OCI-LY1 (cell line): ENCODE measurements around the gene TMEM175.
A peak's percentile ranks its signal among the peaks of the same experiment; 100 is the strongest.

Experiments used
- H2AFZ ChIP-seq: fragments of 200-600 bp; sonication (generic), shearing (Covaris generic); 2 replicates; pipeline ENCODE4 v1.6.0; 2014; ENCODE audit warnings: antibody characterized with exemption, mild to moderate bottlenecking, low read length
- H3F3A ChIP-seq: fragments of 200-600 bp; sonication (generic), shearing (Covaris generic); 2 replicates; pipeline ENCODE4 v1.6.0; 2014; ENCODE audit warnings: mild to moderate bottlenecking, antibody characterized with exemption, low read length, moderate library complexity; ENCODE audit not compliant: insufficient read depth
- H3K27ac ChIP-seq: fragments of 200-600 bp; sonication (generic); 2 replicates; pipeline ENCODE4 v1.5.1; 2014; ENCODE audit warnings: low read length, mixed run types, mild to moderate bottlenecking, low read depth; ENCODE audit not compliant: poor library complexity, severe bottlenecking
- H3K27me3 ChIP-seq: fragments of 200-600 bp; sonication (generic); 2 replicates; pipeline ENCODE4 v1.6.0; 2014; ENCODE audit warnings: antibody characterized with exemption, mild to moderate bottlenecking, low read length, moderate library complexity; ENCODE audit not compliant: insufficient read depth
- H3K36me3 ChIP-seq: fragments of 200-600 bp; sonication (generic); 2 replicates; pipeline ENCODE4 v1.6.1; 2014; ENCODE audit warnings: mild to moderate bottlenecking, antibody characterized with exemption, low read length, moderate library complexity, mixed read lengths; ENCODE audit not compliant: insufficient read depth
- H3K4me1 ChIP-seq: fragments of 200-600 bp; sonication (generic); 2 replicates; pipeline ENCODE4 v1.5.1; 2014; ENCODE audit warnings: mild to moderate bottlenecking, low read length, moderate library complexity; ENCODE audit not compliant: insufficient read depth, severe bottlenecking
- H3K4me2 ChIP-seq: fragments of 200-600 bp; sonication (generic), shearing (Covaris generic); 2 replicates; pipeline ENCODE4 v1.6.1; 2014; ENCODE audit warnings: low read length
- H3K4me3 ChIP-seq: fragments of 200-600 bp; sonication (generic); 2 replicates; pipeline ENCODE4 v1.5.1; 2014; ENCODE audit warnings: low read length, low read depth, mild to moderate bottlenecking, mixed read lengths; ENCODE audit not compliant: poor library complexity, severe bottlenecking
- H3K79me2 ChIP-seq: fragments of 200-600 bp; shearing (Covaris generic); 2 replicates; pipeline ENCODE4 v1.6.1; 2016; ENCODE audit warnings: mixed run types, low read length, mixed read lengths; ENCODE audit not compliant: insufficient read depth
- H3K9ac ChIP-seq: fragments of 200-600 bp; sonication (generic), shearing (Covaris generic); 2 replicates; pipeline ENCODE4 v1.6.1; 2014; ENCODE audit warnings: mild to moderate bottlenecking, low read length, mixed read lengths
- H3K9me2 ChIP-seq: fragments of 200-600 bp; sonication (generic), shearing (Covaris generic); 2 replicates; pipeline ENCODE4 v1.6.1; 2014; ENCODE audit warnings: low read depth, mild to moderate bottlenecking, low read length, mixed read lengths
- H3K9me3 ChIP-seq: fragments of 200-600 bp; shearing (Covaris generic); 2 replicates; pipeline ENCODE4 v1.6.1; 2014; ENCODE audit warnings: low read length, mixed read lengths
- H4K20me1 ChIP-seq: fragments of 200-600 bp; sonication (generic), shearing (Covaris generic); 2 replicates; pipeline ENCODE4 v1.6.0; 2016; ENCODE audit warnings: mild to moderate bottlenecking, low read length; ENCODE audit not compliant: insufficient read depth
- EZH2 ChIP-seq: fragments of 200-600 bp; sonication (generic), shearing (Covaris generic); IDR thresholded peaks from 2 replicates; pipeline ENCODE4 v1.8.0; 2017; ENCODE audit warnings: borderline replicate concordance, mixed run types, mild to moderate bottlenecking, antibody characterized with exemption, low read length, moderate library complexity, mixed read lengths
- TF ChIP-seq, protein P1 (sequence below): fragments of 200-600 bp; sonication (generic), shearing (Covaris generic); IDR thresholded peaks from 2 replicates; pipeline ENCODE4 v1.5.1; 2017; ENCODE audit warnings: mild to moderate bottlenecking, antibody characterized with exemption, low read length, moderate library complexity, mixed read lengths

Gene TMEM175

GRCh38 chr4:986879-987623 lies 54.8 kb downstream of the TMEM175 start, which contains the start of gene IDUA:
IDUA (plus strand) TSS chr4:987044; CDS start chr4:987085, 41 bp downstream.
- H3K36me3 ChIP-seq, result no peaks in the 10 kb centered on the region
- H3K27ac ChIP-seq, result no peak within 1 kb of the TSS
- no peaks in the 10 kb centered on the region for H4K20me1 ChIP-seq
- H3K4me2 ChIP-seq, result peak within 1 kb of the TSS; percentile 78
- H3K4me3 ChIP-seq, result peak within 1 kb of the TSS; percentile 62
- no peak within 1 kb of the TSS for H2AFZ ChIP-seq
- no peak for TF ChIP-seq EZH2
- TF ChIP-seq, protein P1, sequence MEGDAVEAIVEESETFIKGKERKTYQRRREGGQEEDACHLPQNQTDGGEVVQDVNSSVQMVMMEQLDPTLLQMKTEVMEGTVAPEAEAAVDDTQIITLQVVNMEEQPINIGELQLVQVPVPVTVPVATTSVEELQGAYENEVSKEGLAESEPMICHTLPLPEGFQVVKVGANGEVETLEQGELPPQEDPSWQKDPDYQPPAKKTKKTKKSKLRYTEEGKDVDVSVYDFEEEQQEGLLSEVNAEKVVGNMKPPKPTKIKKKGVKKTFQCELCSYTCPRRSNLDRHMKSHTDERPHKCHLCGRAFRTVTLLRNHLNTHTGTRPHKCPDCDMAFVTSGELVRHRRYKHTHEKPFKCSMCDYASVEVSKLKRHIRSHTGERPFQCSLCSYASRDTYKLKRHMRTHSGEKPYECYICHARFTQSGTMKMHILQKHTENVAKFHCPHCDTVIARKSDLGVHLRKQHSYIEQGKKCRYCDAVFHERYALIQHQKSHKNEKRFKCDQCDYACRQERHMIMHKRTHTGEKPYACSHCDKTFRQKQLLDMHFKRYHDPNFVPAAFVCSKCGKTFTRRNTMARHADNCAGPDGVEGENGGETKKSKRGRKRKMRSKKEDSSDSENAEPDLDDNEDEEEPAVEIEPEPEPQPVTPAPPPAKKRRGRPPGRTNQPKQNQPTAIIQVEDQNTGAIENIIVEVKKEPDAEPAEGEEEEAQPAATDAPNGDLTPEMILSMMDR, result peak; percentile 35; the same call in 1 of the 2 replicates
- no peaks in the 10 kb centered on the region for H3K79me2 ChIP-seq
- H3F3A ChIP-seq, result no peaks in the 10 kb centered on the region
- H3K9me2 ChIP-seq, result no peaks in the 10 kb centered on the region
- peak within 1 kb of the TSS; percentile 56 for H3K9ac ChIP-seq
- no peaks in the 10 kb centered on the region for H3K27me3 ChIP-seq
- H3K9me3 ChIP-seq, result no peaks in the 10 kb centered on the region
- peaks cover 21% of the 10 kb centered on the region for H3K4me1 ChIP-seq

- H2AFZ ChIP-seq, result no peak overlapping the region
- no peaks in the 10 kb centered on the region for H4K20me1 ChIP-seq
- H3K27ac ChIP-seq, result no peak overlapping the region
These were observed 55.6 kb downstream of the TMEM175 start for GRCh38 chr4:987624-988513.

More at GRCh38 chr4:987624-988513, 55.6 kb downstream of the TMEM175 start:
- H3K4me3 ChIP-seq, result peak overlapping the region; percentile 62
- peaks cover 29% of the 10 kb centered on the region for H3K4me1 ChIP-seq
- no peaks in the 10 kb centered on the region for H3F3A ChIP-seq
- H3K9me3 ChIP-seq, result no peaks in the 10 kb centered on the region
- H3K4me2 ChIP-seq, result peak overlapping the region; percentile 78
- no peaks in the 10 kb centered on the region for H3K36me3 ChIP-seq
- no peaks in the 10 kb centered on the region for H3K27me3 ChIP-seq
- TF ChIP-seq, protein P1, result no peak
- TF ChIP-seq EZH2, result no peak
- no peaks in the 10 kb centered on the region for H3K9me2 ChIP-seq
- no peaks in the 10 kb centered on the region for H3K79me2 ChIP-seq
- H3K9ac ChIP-seq, result peak overlapping the region; percentile 56; the same call in 1 of the 2 replicates
